Measurements from ENCODE around the gene PLXNA1. TPM values are rescaled to one million over a fixed set of nuclear protein-coding genes. Genes with fewer than 3 reads are reported as not detected.
A peak's percentile ranks its signal among the peaks of the same experiment; 100 is the strongest.

The PLXNA1 gene
- total RNA-seq, 1 donor from 2014 or later, result 23.8 TPM

GRCh38 chr3:127027811-127028548, 45.1 kb downstream of the PLXNA1 start:
- ATAC-seq (peak; percentile 4), DNase-seq (no peak)
- intact Hi-C loops (cut with micrococcal nuclease), result no loop called here

- intact Hi-C loops (cut with micrococcal nuclease), result no loop called here
- no peak for DNase-seq
- ATAC-seq, result no peak
These were observed 46.1 kb downstream of the PLXNA1 start for GRCh38 chr3:127028781-127029657.

- intact Hi-C loops (cut with micrococcal nuclease), result no loop called here
- ATAC-seq, result no peak
- DNase-seq, result no peak
These were observed 47.0 kb downstream of the PLXNA1 start for GRCh38 chr3:127029658-127030507.

DNA sequence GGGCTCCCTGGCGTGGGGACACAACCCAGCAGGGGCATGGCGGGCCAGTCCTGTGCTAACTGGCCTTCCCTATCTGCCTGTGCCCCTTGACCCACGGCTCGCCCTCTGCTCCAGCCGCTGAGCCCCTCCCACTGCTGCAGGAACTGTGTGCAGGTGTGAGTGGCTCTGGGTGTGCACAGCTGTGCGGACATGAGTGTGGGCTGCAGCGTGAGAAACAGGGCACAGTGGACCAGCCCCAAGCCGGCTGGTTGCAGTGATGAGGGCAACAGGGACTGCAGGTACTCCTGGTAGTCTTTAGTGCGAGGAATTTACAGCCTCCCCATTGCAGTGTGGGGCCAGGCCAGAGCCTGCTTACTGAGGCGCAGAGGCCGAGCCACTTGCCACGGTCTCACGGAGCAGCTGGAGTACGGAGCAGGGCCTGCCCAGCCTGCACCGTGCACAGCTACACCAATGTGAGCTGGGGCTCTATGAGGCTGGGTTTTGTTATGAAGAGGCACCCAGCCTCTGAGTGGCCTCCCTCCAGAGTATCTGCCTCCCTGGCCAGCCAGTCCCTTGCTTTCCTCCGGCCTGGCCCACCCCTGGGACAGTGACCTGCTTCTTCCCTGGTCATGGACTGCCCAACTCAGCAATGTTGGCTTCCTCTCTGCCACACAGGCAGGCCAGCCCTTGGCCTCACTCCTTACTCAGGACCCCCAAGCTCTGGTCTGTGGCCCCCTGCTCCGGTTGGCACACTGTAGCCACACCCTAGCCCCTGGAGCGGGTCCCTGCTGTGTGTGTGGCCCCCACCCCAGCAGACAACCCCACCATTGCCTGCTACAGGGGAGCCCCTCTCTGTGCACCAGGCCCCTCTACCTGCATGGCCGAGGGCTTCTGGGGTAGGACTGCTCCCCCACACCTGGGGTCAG, 47.8 kb downstream of the PLXNA1 start:
- DNase-seq, result no peak
- intact Hi-C loops (cut with micrococcal nuclease), result no loop called here

GRCh38 chr3:127031413-127031810, 48.5 kb downstream of the PLXNA1 start:
- intact Hi-C loops (cut with micrococcal nuclease), result no loop called here
- no peak for DNase-seq
- no peak for ATAC-seq

More for the DNA sequence above, 47.8 kb downstream of the PLXNA1 start:
- ATAC-seq, result no peak

GRCh38 chr3:127031845-127032244, 48.9 kb downstream of the PLXNA1 start:
- intact Hi-C loops (cut with micrococcal nuclease), result no loop called here
- ATAC-seq, result no peak
- DNase-seq, result no peak

DNA sequence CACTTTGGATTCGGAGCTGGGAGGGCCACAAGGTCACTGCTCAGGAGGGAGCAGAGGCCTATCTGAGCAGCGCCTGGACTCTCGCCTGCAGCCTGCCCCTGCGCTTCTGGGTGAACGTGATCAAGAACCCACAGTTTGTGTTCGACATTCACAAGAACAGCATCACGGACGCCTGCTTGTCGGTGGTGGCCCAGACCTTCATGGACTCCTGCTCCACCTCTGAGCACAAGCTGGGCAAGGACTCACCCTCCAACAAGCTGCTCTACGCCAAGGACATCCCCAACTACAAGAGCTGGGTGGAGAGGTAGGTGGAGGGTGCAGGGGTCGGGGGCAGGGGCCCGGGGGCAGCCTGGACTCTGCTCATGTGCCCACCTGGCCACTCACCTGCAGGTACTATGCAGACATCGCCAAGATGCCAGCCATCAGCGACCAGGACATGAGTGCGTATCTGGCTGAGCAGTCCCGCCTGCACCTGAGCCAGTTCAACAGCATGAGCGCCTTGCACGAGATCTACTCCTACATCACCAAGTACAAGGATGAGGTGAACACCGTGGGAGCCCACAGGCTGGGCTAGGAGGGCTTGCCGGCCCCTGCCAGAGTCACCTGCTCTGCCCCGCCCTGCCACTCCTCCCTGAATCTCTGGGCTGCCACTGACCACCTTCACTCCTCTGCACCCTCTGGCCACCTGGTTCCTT, 49.5 kb downstream of the PLXNA1 start:
- ATAC-seq, result no peak
- intact Hi-C loops (cut with micrococcal nuclease), result no loop called here
- no peak for DNase-seq

Other genes with a start within 250 kb of the PLXNA1 start
- gene PRR23E, start 210.0 kb downstream of the PLXNA1 start, total RNA-seq, result not detected